ENCODE data around the gene CT47A1.
"Not testable (repeated sequence)": the region's sequence is repeated elsewhere in the genome, so short reads cannot be mapped to it uniquely, and the experiment has no call there.

Gene CT47A1

DNA sequence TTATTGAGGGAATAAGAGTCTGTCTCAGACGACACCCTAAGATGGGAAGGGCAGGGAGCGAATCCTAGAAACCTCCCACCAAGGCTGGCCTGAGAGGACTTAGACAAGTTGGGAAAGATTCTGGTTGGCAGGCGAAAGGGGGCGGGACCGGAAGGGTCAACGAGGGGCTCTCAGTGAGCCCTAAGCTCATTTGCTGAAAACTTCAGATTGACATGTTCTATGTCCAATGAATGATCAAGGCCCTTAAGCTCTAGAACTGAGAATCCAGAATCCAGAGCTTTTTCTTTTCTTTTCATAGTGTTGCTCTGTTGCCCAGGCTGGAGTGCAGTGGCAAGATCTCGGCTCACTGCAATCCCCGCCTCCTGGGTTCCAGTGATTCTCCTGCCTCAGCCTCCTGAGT is at the start of gene CT47A1:
Gene CT47A1, minus strand, starts transcription at position 101 of the 400 bp plus-strand sequence. CDS start 231 bp downstream, outside the sequence.
- DNase-seq (ENCODE audit: low read depth in 3 of 3) = not testable (repeated sequence)

DNA sequence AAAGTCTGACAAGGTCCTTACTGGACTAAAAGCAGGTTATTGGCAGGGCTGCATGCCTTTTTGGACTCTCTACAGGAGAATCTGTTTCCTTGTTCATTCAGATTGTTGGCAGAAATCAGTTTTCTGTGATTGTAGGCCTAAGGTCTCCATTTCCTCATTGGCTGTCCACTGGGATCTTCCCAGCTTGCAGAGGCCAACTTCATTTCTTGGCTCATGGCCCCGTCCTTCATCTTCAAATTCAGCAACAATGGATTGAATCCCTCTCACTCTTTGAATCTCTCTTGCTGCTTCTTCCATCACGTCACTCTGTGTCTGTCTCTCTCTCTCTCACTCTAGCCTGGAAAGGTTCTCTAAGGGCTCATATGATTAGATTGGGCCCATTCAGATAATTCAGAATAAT is 47.0 kb upstream of the CT47A1 start:
- DNase-seq (ENCODE audit: low read depth in 3 of 3) = no peak

DNA sequence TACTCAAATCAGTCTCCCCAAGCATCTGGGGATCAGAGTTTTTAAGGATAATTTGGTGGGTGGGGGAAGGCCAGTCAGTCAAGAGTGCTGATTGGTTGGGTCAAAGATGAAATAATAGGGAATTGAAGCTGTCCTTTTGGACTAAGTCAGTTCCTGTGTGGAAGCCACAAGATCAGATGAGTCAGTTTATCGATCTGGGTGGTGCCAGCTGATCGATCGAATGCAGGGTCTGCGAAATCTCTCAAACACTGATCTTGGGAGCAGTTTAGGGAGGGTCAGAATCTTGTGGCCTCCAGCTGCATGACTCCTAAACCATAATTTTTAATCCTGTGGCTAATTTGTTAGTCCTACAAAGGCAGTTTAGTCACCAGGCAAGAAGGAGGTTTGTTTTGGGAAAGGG is 44.5 kb upstream of the CT47A1 start:
- DNase-seq (ENCODE audit: low read depth in 3 of 3) = no peak

DNA sequence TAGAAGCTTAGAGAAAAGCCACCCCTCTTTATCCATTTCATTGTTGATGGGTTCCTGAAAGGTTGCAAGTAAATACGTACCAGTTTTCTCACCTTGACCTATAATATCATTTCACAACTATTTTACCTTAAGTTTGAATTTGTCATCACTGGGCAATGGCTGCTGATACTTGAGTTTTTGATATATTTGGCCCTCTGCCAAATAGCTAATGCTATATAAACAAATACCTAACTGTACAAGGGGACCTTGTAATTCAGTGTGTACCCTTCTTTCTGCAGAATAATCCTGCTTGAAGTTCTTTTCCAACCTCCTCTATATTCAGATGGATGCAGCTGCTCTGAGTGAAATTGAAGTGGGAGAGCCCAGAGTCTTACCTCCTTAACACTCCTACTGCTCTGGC is 42.9 kb upstream of the CT47A1 start:
- DNase-seq (ENCODE audit: low read depth in 3 of 3) = no peak

DNA sequence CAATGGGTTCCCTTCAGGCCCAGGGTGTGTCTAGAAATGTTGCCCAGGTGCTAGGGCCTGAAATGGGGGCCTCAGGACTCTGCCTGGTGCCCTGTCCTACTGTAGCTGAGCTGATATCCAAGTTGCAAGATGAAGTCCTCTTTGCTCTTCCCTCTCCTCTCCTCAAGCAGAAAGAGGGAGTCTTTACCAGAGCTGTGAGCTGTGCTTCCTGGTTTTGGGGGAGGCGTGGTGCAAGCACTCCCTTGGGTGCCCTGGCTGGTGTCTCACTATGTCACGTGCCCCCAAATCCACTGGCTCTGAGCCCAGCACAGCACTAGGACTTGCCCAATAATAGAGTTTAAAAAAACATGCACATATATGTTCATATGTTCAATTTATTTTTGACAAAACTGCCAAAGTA is 29.3 kb upstream of the CT47A1 start:
- DNase-seq (ENCODE audit: low read depth in 3 of 3) = no peak

DNA sequence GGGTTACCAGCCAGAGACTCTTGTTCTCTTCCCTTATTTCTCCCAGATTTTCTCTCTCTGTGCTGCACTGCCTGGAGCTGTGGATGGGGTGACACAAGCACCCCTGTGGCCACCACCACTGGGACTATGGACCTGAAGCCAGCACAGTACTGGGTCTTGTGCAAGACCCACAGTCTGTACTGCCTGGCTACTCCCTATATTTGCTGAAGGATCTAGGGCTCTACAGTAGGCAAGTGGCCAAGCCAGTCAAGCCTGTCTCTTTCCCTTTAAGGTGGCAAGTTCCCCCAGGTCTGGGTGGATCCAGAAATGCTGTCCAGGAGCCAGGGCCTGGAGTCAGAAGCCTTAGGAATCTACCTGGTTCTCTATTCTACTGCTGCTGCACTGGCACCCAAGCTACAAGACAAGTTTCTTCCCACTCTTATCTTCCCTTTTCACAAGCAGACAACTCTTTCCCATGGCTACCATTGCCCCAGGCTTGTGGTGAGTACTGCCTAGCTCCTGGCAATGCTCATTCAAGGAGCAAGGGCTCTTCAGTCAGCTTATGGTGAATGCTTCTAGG is 28.4 kb upstream of the CT47A1 start:
- DNase-seq (ENCODE audit: low read depth in 3 of 3) = no peak

DNA sequence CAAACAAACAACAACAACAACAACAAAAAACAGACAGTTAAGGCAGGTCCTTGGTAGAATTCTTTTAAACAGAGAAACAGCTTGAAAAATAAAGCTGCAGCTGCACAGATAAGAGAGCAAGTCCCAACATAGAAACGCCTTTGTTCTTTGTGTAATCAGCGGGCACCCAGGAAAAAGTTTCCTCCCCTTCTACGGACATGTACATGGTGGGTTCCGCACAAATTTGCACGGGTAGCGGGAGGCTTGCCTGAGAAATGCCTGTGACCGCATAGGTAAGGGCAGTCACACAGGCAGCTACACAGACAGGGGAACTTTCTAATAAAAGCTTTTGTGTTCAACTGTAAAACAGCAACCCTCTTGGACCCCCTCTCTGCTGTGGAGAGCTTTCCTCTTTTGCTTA is 25.7 kb upstream of the CT47A1 start:
- DNase-seq (ENCODE audit: low read depth in 3 of 3) = no peak

DNA sequence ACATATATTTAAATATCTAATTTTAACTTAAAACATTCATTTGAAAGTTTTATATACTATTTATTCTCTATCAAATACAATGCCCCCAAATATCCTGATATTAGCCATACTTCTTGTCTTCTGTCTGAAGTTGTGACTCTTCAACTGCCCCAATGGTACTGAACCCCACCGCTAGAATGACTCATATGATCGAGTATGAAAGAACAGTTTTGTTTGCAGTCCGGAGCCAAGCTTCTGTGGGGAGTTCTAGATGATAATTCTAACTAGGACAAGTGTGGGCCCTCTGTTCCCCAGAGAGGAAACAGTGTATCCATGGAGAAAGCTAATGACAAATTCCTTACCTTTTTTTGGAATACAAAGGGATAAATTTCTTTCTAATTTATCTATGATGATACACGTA is 24.7 kb upstream of the CT47A1 start:
- no peak for DNase-seq (ENCODE audit: low read depth in 3 of 3)

DNA sequence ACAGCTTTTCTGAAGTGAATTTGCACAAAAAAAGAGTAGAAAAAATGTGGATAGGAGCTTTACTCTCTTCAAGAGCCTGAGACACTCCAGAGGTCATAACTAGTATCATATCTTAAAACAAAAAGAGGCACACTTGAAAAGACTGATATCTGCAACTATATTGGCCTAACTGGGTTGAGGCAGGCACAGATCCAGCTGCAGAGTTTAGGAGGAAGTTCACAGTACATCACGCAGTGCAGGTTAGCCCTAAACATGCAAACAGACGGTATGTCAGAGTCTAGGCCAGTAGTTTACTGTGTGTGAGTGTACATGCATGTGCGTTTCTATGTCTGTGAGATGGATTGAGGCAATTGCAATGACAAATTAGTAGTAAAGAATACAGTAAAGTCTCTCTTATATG is 24.2 kb upstream of the CT47A1 start:
- DNase-seq (ENCODE audit: low read depth in 3 of 3) = no peak

DNA sequence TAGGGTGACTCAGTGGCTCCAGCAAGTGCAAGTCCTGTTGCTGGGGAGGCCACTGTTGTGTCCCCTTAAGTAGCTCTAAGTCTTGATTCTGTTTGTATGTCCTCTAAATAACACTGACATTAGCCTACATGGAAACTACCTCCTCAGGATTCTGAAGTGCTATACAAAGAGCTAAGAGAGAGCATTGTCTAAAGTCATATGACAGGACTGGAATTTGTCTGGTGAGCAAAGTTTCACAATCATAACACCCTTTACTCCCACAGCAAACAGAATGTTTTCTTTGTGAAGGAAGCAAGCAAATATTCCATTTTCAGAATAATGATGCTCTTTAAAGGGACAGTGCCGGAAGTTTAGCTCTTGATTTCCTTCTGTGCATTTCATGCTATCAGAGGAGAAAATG is 23.4 kb upstream of the CT47A1 start:
- DNase-seq (ENCODE audit: low read depth in 3 of 3) = no peak

DNA sequence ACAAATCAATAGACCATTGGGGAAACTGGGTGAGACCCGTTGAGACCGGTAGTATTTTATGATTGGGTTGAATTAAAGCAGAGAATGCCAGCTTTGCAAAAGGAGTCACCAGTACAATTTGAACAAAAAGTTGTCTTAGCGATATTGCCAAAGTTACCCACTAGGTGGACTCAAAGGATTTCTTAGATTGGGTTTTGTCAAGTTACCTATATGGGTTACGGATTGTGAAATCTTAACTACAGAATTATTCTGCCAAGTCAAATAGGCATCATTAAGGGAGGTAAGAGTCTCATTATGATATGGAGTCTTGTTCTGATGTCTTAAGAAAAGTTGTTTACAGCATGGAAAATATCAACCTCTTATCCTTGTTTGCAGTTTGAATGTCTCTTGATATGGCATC is 15.0 kb upstream of the CT47A1 start:
- no peak for DNase-seq (ENCODE audit: low read depth in 3 of 3)

DNA sequence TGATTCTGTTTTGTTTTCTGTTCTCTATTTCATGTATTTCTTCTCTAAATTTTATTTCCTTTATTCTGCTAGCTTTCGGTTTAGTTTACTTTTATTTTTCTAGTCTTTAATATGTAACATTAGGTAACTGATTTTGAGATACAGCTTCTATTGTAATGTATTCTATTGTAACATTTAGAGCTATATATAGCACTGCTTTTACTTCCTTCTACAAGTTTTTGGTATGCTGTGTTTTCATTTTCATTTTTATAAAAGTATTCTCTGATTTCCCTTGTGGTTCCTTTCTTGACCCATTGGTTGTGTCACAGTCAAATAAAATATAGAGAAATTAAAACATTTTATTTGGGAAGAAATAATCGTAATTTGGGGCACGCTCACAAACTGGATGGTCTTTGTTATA is 13.9 kb upstream of the CT47A1 start:
- no peak for DNase-seq (ENCODE audit: low read depth in 3 of 3)

DNA sequence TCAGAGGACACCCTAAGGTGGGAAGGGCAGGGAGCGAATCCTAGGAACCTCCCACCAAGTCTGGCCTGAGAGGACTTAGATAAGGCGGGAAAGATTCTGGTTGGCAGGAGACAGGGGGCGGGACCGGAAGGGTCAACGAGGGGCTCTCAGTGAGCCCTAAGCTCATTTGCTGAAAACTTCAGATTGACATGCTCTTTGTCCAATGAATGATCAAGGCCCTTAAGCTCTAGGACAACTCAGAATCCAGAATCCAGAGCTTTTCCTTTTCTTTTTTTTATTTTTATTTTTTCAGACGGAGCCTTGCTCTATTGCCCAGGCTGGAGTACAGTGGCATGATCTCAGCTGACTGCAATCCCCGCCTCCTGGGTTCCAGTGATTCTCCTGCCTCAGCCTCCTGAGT is 29.1 kb downstream of the CT47A1 start, which contains the start of gene CT47A7:
Gene CT47A7, minus strand, starts transcription at position 101 of the 400 bp plus-strand sequence. CDS start 255 bp downstream, outside the sequence.
- not testable (repeated sequence) for DNase-seq (ENCODE audit: low read depth in 3 of 3)
